Keratinocyte (primary cell): ENCODE measurements around the gene SYPL1. TPM values are rescaled to one million over a fixed set of nuclear protein-coding genes. Genes with fewer than 3 reads are reported as not detected.

ENCODE experiments used
- DNase-seq: peaks from one replicate; pipeline ENCODE4 v3.0.0-alpha.2; 2011; ENCODE audit warnings: low read depth, missing footprints, low spot score
- FAIRE-seq: peaks from 2 replicates; lab custom pipeline; 2011; peaks lifted over from hg19 to GRCh38; lab: Jason Lieb, UNC
- H2AFZ ChIP-seq: 2 replicates; pipeline ENCODE4 v1.6.0; 2012; ENCODE audit warnings: low read length, control low read depth, inconsistent platforms; ENCODE audit not compliant: control insufficient read depth
- H3K27ac ChIP-seq: 2 replicates; pipeline ENCODE4 v1.5.1; 2011; ENCODE audit warnings: low read length; ENCODE audit not compliant: control insufficient read depth, insufficient read depth
- H3K27me3 ChIP-seq: 3 replicates; pipeline ENCODE4 v1.6.0; 2011; ENCODE audit warnings: low read length; ENCODE audit not compliant: control insufficient read depth, insufficient read depth; ENCODE audit errors: extremely low read depth
- H3K36me3 ChIP-seq, 2 experiments: 2 replicates in 1 of 2; 3 replicates in 1 of 2; pipeline ENCODE4 v1.5.1; 2011; ENCODE audit warnings: low read length in 2 of 2, mild to moderate bottlenecking in 1 of 2; ENCODE audit not compliant: control insufficient read depth in 2 of 2, insufficient read depth in 2 of 2; ENCODE audit errors: extremely low read depth in 1 of 2
- H3K4me1 ChIP-seq: 3 replicates; pipeline ENCODE4 v1.5.1; 2011; ENCODE audit warnings: low read length; ENCODE audit not compliant: control insufficient read depth, insufficient read depth; ENCODE audit errors: extremely low read depth
- H3K4me2 ChIP-seq: 3 replicates; pipeline ENCODE4 v1.6.0; 2011; ENCODE audit warnings: low read depth, low read length; ENCODE audit not compliant: control insufficient read depth, insufficient read depth; ENCODE audit errors: extremely low read depth
- H3K4me3 ChIP-seq, 3 experiments: fragments of 200-600 bp in 1 of 3; sonication (generic) in 1 of 3; 2 replicates in 2 of 3; 3 replicates in 1 of 3; pipeline ENCODE4 v1.5.1; 2011 to 2016; ENCODE audit warnings: low read length in 3 of 3, mild to moderate bottlenecking in 3 of 3, control low read depth in 2 of 3, inconsistent platforms in 1 of 3, low read depth in 1 of 3, mixed read lengths in 1 of 3, mixed run types in 1 of 3, moderate library complexity in 1 of 3; ENCODE audit not compliant: control insufficient read depth in 2 of 3, insufficient read depth in 2 of 3; ENCODE audit errors: extremely low read depth in 1 of 3
- H3K79me2 ChIP-seq: 2 replicates; pipeline ENCODE4 v1.6.0; 2012; ENCODE audit warnings: low read length; ENCODE audit not compliant: control insufficient read depth, insufficient read depth
- H3K9ac ChIP-seq: 3 replicates; pipeline ENCODE4 v1.6.0; 2011; ENCODE audit warnings: low read length; ENCODE audit not compliant: control insufficient read depth, insufficient read depth; ENCODE audit errors: extremely low read depth
- H3K9me1 ChIP-seq: 3 replicates; pipeline ENCODE4 v1.6.0; 2011; ENCODE audit warnings: low read length; ENCODE audit not compliant: control insufficient read depth, insufficient read depth; ENCODE audit errors: extremely low read depth
- H3K9me3 ChIP-seq: 2 replicates; pipeline ENCODE4 v1.5.1; 2012; ENCODE audit warnings: low read depth, low read length; ENCODE audit not compliant: control insufficient read depth
- H4K20me1 ChIP-seq: 3 replicates; pipeline ENCODE4 v1.6.0; 2011; ENCODE audit warnings: low read length; ENCODE audit not compliant: control insufficient read depth, insufficient read depth; ENCODE audit errors: extremely low read depth
- EZH2 ChIP-seq: IDR thresholded peaks from one replicate; pipeline ENCODE4 v1.6.1; 2012; ENCODE audit warnings: inconsistent platforms, mild to moderate bottlenecking, low read length, moderate library complexity
- dilution Hi-C: fragments of 300-500 bp; cut with MboI; formaldehyde crosslinking; loops from one replicate; pipeline ENCODE4 v1.7.0; 2020; ENCODE audit warnings: low sequenced_read_pairs; ENCODE audit not compliant: extremely low pct_ligation_motif_present
- polyA plus RNA-seq, 5 experiments: library from polyadenylated mRNA; depleted of rRNA in 3 of 5; stranded (reverse) in 3 of 5; stranded (forward) in 1 of 5; unstranded in 1 of 5; fragments of >200 nt; gene quantifications; 1 replicate in 1 of 5; 2 replicates in 3 of 5; 3 replicates in 1 of 5; pipeline versions ENCODE4 v1.2.1 to v1.2.3, GENCODE V29; 2011 to 2012; ENCODE audit warnings: missing spikeins in 2 of 5, low read depth in 1 of 5, low replicate concordance in 1 of 5
- TF ChIP-seq, protein P1 (sequence below), 3 experiments: IDR thresholded peaks in 1 of 3; conservative IDR thresholded peaks in 1 of 3; optimal IDR thresholded peaks in 1 of 3; 2 replicates in 2 of 3; 3 replicates in 1 of 3; pipeline versions ENCODE3 to v1.5.1; 2011; ENCODE audit warnings: low read length in 3 of 3, mild to moderate bottlenecking in 3 of 3, moderate library complexity in 2 of 3, control low read depth in 1 of 3, inconsistent platforms in 1 of 3; ENCODE audit not compliant: insufficient read depth in 2 of 3; ENCODE audit errors: extremely low read depth in 1 of 3

Gene SYPL1
- polyA plus RNA-seq, 1 donor (not counting 4 experiments of a cell fraction or from before 2014, with no cell fraction given) = 254 TPM

DNA sequence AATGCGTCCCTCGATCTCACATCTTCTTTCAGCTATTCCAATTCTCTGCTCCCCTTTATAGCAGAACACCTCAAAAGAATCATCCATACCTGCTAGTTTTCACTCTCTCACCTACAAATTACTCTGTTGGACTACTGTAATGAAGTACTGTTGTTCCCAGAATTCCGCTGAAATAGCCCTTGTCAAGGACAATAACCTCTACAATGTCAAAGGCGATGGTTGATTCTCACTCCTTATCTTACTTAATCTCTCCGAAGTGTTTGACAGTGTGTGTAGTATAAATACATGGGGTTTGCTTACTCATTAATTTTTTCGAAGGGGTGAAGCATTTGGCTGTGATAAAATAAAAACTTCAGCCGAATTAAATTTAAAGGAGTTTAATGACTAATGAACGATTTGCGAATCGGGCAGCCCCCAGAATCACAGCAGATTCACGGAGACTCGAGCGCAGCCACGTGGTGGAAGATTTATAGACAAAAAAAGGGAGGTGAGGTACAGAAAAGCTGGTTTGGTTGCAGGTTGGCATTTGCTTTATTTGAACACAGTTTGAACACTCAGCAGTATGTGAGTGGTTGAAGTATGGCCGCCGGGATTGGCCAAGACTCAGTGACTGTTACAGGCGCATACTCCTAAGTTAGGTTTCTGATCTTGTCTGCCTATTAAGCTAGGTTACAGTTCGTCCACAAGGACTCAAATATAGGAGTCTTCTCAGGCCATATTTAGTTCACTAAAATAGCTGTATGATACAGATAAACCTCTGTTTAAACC lies 29.8 kb downstream of the SYPL1 start:
- Histone ChIP-seq H4K20me1 (no peaks in the 10 kb centered on the region), H3K27me3 (no peaks in the 10 kb centered on the region), H3K9ac (no peak overlapping the region), H3K79me2 (no peaks in the 10 kb centered on the region), H3K4me1 (no peaks in the 10 kb centered on the region), H3K36me3 (no peaks in the 10 kb centered on the region), H3K4me2 (no peak overlapping the region), H3K9me3 (no peaks in the 10 kb centered on the region), H3K9me1 (no peaks in the 10 kb centered on the region), H3K27ac (no peak overlapping the region), H2AFZ (no peak overlapping the region), H3K4me3 (no peak overlapping the region)
- TF ChIP-seq EZH2 = no peak
- TF ChIP-seq, protein P1, sequence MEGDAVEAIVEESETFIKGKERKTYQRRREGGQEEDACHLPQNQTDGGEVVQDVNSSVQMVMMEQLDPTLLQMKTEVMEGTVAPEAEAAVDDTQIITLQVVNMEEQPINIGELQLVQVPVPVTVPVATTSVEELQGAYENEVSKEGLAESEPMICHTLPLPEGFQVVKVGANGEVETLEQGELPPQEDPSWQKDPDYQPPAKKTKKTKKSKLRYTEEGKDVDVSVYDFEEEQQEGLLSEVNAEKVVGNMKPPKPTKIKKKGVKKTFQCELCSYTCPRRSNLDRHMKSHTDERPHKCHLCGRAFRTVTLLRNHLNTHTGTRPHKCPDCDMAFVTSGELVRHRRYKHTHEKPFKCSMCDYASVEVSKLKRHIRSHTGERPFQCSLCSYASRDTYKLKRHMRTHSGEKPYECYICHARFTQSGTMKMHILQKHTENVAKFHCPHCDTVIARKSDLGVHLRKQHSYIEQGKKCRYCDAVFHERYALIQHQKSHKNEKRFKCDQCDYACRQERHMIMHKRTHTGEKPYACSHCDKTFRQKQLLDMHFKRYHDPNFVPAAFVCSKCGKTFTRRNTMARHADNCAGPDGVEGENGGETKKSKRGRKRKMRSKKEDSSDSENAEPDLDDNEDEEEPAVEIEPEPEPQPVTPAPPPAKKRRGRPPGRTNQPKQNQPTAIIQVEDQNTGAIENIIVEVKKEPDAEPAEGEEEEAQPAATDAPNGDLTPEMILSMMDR (optimal IDR thresholded peaks at IDR 0.05 in 1 of 3, IDR thresholded peaks at IDR 0.05 in 1 of 3, conservative IDR thresholded peaks at IDR 0.05 in 1 of 3; ENCODE audit: extremely low read depth in 1 of 3, insufficient read depth in 2 of 3, low read length in 3 of 3) = no peak
- no peak for DNase-seq
- no peak for FAIRE-seq
- dilution Hi-C loops = no loop called here

DNA sequence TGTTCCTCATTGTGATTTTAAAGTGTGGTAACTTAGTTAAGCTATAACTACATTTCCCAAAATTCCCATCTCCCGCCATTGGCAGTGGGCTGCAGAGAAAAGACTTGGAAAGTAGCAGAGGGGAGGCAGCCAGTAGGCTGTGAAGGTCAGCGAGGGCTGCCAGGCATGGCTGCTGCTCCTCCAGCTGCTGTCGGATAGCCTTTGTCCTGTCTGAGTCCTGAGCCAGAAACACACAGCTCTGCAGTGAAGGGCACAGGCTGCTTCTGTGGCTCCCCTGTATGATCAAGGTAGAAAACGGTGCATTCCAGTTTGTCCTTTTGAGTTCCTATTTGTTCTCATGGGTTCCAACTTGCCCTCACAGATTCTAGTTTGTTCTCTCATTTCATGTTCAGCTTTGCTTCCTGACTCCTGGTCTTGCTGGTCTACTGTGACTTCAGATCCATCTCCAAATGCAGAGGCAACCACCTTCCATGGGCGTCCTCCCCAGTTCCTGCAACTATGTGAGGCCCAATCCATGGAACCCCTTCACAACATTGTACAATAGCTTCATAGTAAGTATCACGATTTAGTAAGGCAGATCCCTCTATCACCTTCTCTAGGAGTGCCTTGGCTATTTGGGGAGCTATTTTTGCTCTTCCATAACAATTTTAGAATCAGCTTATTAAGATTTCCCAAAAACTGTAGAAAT lies 31.7 kb downstream of the SYPL1 start:
- no peaks in the 10 kb centered on the region for H3K27me3 ChIP-seq
- H3K9me3 ChIP-seq = no peaks in the 10 kb centered on the region
- H2AFZ ChIP-seq = no peak overlapping the region
- DNase-seq = no peak
- no peaks in the 10 kb centered on the region for H3K9me1 ChIP-seq
- no peak overlapping the region for H3K4me2 ChIP-seq
- no peak for FAIRE-seq
- H3K4me1 ChIP-seq = no peaks in the 10 kb centered on the region
- dilution Hi-C loops = no loop called here
- H3K79me2 ChIP-seq = no peaks in the 10 kb centered on the region
- no peak overlapping the region for H3K27ac ChIP-seq
- no peaks in the 10 kb centered on the region for H4K20me1 ChIP-seq
- no peaks in the 10 kb centered on the region for H3K36me3 ChIP-seq
- no peak for TF ChIP-seq EZH2
- TF ChIP-seq, protein P1 (optimal IDR thresholded peaks at IDR 0.05 in 1 of 3, IDR thresholded peaks at IDR 0.05 in 1 of 3, conservative IDR thresholded peaks at IDR 0.05 in 1 of 3; ENCODE audit: extremely low read depth in 1 of 3, insufficient read depth in 2 of 3, low read length in 3 of 3) = no peak
- no peak overlapping the region for H3K9ac ChIP-seq
- no peak overlapping the region for H3K4me3 ChIP-seq
